GM12874 (cell line): ENCODE measurements around the gene OSBPL2.

ENCODE experiments used
- CTCF ChIP-seq: IDR thresholded peaks from 2 replicates; pipeline ENCODE4 v1.5.1; 2011; ENCODE audit warnings: low read depth, mild to moderate bottlenecking, control low read depth, low read length, moderate library complexity; ENCODE audit not compliant: insufficient read depth

Gene OSBPL2

GRCh38 chr20:62230276-62230675 lies 8.0 kb upstream of the OSBPL2 start:
- no peak for TF ChIP-seq CTCF

GRCh38 chr20:62230696-62231095 lies 7.6 kb upstream of the OSBPL2 start:
- no peak for TF ChIP-seq CTCF

- no peak for TF ChIP-seq CTCF
Measured at GRCh38 chr20:62231292-62231691, 7.0 kb upstream of the OSBPL2 start.

GRCh38 chr20:62232194-62232593 lies 6.1 kb upstream of the OSBPL2 start:
- TF ChIP-seq CTCF: no peak

GRCh38 chr20:62232770-62233645 lies 5.3 kb upstream of the OSBPL2 start:
- TF ChIP-seq CTCF: no peak

GRCh38 chr20:62233684-62234083 lies 4.6 kb upstream of the OSBPL2 start:
- TF ChIP-seq CTCF: no peak

- TF ChIP-seq CTCF: no peak
Measured at GRCh38 chr20:62234339-62234738, 4.0 kb upstream of the OSBPL2 start.
